Activated CD8-positive, alpha-beta memory T cell treated with anti-CD3 and anti-CD28 coated beads for 1 hour (primary cell): ENCODE measurements around the gene CEP41.

ENCODE experiments used
- DNase-seq, 2 donors: peaks; one replicate each; pipeline ENCODE4 v3.0.0-alpha.2; 2020; ENCODE audit warnings: low read depth in 1 of 2; ENCODE audit errors: extremely low read depth in 1 of 2

CEP41 gene

GRCh38 chr7:130421684-130422083 lies 19.1 kb downstream of the CEP41 start:
- no peak for DNase-seq

- no peak for DNase-seq
Observed at GRCh38 chr7:130420943-130421578, 19.8 kb downstream of the CEP41 start.

DNA sequence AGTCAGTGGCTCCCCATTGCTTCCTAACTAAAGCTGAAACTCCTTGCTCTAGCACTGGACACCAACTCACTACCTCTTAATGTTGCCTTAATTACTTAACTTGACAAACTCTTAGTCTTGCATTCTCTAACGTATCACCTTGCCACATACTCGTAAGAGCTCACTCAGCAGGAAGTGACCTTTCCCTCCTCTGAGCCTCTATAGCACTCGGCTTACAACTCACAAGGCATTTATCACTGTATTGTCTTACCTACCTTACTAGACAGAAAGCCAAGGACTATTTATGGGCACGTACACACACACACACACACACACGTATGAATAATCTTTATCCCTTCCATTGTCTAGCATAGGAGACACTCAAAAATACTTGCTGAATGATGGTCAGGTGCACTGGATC lies 21.2 kb downstream of the CEP41 start:
- DNase-seq = no peak

DNA sequence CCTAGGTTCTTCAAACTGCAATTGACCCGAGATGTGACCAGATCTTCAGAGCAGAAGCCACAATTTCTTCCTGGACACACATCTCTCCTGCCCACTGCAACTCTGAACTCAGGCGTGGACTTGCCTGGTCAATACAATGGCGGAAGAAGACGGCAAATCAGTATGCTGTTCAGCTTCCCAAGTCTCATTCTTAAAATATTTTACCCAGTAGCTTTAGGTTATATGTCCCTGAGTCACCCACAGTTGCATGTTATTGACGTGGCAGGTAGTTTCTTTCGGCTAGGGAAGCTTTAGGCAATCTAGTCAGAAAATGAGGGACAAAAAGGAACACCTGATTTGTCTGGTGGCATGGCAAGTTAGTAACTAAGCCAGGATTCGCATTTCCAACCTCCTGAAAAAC lies 22.5 kb downstream of the CEP41 start:
- no peak for DNase-seq

GRCh38 chr7:130417213-130417612 lies 23.6 kb downstream of the CEP41 start:
- no peak for DNase-seq

DNA sequence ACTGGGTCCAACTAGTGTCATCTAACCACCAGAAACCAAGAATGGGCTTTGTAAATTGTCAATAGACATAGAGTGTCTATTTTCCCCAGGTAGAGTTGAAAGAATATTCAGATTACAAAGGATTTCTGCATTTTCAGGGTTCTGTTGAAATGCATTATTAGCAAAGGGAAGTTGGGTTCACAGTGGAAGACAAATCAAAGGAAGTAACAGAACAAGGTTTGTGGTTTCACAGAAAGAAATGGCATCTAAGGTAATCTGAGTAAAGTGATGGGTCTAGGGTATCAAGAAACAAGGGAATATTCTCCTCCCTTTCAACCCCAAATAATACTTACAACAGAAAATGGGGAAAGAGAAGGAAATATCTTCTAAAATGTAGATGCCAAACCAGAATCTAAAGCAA lies 25.8 kb downstream of the CEP41 start:
- no peak for DNase-seq

DNA sequence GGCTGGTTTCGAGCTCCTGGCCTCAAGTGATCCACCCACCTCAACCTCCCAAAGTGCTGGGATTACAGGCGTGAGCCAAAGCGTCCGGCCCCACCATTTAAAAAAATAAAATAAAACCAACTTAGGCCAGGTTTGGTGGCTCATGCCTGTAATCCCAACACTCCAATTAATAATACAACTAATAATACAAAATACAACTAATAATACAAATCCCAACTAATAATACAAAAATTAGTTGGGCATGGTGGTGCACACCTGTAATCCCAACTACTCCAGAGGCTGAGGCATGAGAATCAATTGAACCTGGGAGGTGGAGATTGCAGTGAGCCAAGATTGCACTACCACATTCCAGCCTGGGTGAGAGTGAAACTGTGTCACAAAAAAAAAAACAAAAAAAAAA lies 27.6 kb downstream of the CEP41 start:
- no peak for DNase-seq

- DNase-seq = no peak
Observed at GRCh38 chr7:130410868-130411541, 29.8 kb downstream of the CEP41 start.

DNA sequence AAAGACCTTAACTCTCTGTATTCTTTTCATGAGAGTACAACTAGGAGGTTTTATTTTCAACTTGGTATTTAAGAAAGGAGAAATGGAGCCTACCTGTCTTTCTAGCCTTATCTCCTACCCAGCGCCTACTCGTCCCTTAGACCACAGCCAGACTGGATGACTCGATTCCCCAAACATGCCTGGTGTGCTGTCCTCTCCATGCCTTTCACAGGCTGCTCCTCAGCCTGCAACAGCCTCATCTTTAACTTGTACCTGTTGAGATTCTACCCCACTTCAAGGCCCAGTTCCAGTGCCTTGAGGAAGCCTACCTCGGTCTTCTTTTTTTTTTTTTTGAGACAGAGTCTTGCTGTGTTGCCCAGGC lies 31.1 kb downstream of the CEP41 start:
- DNase-seq = no peak

DNA sequence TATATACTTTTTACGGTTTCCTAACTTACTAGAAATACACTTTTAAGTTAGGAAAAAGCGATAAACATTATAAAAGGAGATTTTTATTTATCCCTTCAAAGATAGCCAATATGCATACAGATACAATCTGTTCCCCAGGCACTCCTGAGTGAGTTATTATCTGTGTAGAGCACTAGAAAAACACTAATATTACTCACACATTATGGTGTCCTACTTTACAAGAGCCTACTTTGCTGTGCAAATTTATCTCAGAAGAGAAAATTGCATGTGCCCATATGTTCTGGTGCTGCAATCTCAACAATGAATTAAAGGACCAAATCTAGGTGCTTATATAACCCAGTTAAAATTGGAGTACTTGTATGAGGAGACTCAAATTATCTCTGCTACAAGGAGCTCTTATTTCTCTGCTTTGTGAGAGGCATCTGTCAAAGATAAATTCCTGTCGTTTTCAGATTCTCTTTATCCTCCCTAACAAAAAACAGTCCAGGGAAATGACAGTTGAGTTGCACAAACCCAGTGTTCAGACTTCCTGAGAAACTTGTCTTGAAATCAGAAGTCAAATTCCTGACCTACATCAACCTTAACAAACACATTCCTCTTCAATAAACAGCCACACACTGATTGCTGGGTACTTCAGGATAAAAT lies 31.6 kb downstream of the CEP41 start:
- DNase-seq = no peak

DNA sequence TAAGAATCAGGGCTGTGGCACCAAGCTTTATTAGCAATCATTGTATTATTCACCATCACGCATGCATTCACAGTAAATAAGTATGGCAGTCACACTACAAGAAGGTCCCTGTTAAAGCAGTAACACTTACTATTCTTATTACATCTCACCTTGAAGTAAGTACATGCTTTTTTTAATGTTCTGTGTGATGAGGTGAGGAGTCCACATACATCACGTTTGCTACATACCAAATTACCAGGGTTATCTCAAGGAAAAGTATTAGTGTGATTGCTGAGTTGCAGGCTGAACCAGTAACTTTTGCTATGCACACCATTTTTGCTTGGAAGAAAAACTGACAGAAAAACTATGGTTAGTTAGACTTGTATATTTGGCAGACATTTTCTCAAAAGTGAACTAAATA lies 35.8 kb downstream of the CEP41 start:
- DNase-seq = no peak

DNA sequence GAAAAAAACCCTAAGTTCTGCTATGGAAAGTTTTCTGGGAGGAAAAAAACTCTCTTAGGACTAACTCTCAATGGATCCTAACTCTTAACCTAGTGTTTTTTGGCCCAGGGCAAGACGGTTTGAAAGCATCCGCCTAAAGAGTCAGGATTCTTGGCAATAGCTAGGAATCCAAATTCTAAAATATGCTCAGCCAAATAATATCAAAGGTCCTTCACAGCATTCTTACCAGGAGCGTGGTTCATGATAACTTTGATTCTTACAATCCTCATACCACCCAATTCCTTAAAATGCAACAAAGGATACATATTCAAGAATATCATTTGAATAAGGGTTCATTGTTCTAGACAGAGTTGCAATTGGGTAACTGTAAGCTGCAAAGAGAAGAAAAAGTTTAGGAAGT lies 39.2 kb downstream of the CEP41 start:
- DNase-seq = no peak

GRCh38 chr7:130401101-130401500 lies 39.7 kb downstream of the CEP41 start:
- no peak for DNase-seq

DNA sequence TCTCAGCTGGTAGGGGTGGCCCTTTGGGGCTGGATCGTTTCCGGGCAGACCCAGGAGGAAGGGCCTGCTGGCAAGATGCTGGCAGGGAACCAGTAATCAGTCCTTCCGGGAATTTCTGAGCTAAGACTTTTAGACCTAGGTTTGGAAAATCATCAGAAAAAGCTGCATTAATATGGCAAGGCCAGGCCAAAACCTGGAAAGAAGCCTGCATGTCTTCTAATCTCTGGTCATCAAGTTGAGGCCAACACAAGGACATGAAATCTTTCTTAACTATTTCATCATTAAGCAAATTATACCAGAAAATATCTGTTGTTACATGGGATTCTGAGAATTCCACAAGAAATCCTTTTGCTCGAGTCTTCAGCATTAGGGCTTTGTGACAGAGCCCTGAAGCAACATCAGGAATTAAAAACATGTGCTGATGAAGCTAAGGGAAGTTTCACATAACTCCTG lies 40.7 kb downstream of the CEP41 start:
- DNase-seq = no peak

DNA sequence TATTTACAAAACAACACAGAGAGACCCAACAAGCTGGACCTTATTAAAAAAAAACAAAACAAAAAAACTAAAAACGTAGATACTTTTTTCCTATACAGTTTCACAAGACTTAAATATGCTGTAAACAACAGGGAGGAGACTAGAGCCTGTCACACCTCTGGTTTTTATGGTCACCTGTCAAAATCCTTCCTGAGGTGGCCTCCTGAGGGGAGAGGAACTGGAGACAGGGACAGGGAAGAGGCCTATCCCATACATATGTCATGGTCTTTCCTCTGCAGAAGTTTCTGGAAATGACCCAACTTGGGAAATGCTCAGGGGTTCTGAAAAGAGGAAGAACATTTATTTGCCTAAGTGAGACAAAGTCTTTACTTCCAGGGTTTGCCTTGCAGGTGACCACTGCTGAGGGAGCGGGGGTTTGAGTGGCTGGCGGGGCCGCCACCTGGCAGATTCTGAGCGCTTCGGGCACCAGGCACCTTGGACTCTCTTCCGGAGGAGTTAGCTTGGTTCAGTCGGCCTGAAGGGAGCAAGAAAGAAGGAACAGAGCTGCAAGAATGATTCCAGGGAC lies 42.2 kb downstream of the CEP41 start:
- DNase-seq = no peak

- no peak for DNase-seq
Observed at GRCh38 chr7:130397758-130398073, 43.1 kb downstream of the CEP41 start.

DNA sequence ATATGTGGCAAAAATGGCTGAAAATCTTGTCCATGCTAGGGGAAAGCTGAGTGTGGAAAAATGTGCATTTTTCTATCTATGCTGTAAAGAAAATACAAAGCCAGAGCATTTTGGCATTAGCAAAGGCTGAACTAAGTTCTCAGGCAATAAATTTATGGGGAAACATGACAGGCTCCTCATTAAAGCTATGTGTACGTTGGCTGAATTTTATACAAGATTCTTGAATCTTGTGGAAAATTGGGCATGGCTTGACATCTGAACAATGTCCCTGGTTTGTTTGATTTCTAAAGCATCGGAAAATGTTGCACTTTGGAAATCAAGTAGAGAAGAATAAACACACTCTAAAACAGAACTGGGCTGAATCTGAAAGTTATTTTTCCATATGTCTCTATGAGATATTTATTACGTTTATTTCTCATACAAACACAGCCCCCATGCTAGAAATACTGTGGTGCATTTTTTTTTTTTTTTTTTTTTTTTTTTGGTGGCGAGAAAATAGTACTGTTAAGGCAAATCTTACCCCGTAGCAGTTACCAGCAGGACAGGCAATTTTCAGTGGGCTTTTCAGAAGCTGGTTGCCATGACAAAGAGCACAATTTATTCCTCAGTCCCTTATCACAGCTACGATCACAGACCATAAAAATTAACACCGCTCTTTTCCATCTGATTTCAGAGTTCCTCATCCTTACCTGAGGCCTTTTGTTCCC lies 43.6 kb downstream of the CEP41 start:
- DNase-seq = no peak

DNA sequence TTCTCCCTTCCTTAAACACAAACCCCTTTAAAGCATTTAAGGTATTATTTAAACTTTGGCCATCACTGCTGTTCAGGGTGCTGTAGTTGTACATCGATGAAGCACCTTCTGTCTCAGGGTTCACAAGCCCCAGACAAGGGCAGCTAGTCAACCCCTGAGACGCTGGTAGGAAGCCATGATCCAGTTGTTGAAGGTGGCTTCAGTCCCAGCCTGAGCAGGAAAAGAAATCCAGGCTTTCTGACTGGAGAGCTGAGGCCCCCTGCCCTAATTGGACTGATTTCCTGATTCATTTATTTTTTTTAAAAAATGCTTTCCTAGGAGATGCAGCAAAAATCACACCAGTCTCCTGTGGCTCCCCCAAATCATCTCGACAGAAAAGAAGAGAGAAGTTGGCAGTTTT lies 44.7 kb downstream of the CEP41 start:
- DNase-seq = no peak

DNA sequence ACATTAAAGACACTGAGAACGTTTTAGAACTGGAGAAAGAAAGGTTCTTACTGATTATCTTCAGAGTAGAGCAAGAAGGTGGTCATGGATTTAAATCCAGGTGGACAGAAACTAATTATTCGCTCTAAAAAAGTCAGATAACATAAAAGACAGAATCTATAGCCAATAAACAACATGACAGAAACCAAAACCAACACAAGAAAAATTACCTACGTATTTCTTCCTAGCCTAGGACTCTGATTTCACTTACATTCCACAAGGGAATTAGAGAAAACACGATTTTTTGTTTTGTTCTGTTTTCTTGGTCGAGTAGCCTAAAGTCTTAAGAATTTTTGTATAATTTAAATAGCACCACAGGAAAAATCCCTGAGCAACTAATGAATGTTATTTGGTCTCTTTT lies 45.4 kb downstream of the CEP41 start:
- DNase-seq = no peak

DNA sequence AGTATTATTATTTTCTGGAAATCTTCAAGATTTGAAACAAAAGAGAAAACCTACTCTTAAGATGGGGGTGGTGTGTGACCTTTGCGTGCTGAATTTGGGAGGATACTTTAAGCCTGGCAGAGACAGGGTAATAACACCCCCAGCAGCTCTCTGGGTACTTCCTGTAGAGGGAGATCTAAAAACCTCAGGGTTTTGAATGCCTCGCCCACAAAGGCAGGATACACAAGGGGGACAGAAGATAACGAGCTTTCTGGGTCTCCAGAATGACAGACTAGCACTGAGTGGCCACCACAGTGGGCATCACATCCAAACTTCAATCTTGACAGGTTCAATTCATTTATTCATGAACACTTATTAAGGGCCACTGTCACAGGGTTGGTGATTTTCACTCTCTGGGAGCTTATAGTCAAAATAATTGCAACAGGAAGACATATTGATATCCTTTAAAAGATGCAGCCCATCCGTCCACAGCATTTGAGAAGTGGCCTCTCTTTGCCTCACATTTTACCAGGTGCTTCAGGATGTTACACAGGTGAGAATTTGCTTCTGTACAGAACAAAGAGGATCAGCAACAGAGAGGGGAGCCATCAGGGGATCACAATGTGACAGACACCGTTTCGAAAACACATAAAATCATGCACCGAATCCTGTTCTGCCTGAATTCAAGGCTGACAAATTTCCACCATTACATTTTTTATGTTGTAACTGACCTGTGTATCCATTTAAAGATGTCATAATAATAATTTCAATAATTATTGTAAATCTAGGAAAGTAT lies 46.2 kb downstream of the CEP41 start:
- DNase-seq = no peak

DNA sequence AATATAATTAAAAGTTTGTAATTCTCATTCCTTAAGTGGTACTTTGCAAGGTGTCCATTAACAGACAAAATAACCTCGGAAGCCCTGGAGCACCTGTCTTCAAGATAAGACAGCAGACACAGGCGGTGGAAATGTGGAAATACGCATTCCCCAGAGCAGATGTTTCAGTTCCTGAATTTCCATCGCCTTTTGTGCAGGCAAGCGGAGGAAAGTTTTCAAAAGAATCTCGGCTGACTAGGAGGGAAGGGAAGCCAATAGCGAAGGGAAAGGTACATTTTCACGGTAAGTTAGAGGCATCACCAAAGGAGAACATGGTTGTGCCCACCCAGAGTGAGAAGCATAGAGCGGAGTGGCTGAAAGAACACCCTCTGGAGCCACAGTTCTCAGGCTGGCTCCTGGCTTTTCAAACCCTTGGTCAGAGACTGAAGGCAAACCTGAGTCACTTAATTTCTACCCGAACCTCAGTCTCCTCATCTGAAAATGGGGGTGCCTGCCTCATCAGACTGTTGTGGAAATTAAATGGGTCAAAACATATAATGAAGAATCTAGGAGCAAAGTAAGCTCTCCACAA lies 46.9 kb downstream of the CEP41 start:
- no peak for DNase-seq
